HEK293 (cell line): ENCODE results near the gene DEDD2.

Experiments
- ZFP41 ChIP-seq: fragments of 450-650 bp; formaldehyde crosslinking; IDR thresholded peaks from 2 replicates; pipeline ENCODE4 v1.5.1; 2016; ENCODE audit warnings: missing biosample characterization, missing genetic modification characterization, borderline replicate concordance
- ZNF138 ChIP-seq: fragments of 450-650 bp; formaldehyde crosslinking; IDR thresholded peaks from 2 replicates; pipeline ENCODE4 v1.5.1; 2016; ENCODE audit warnings: missing biosample characterization, missing genetic modification characterization, borderline replicate concordance
- ZNF530 ChIP-seq: fragments of 450-650 bp; formaldehyde crosslinking; IDR thresholded peaks from 2 replicates; pipeline ENCODE4 v1.5.1; 2016; ENCODE audit warnings: low read depth, missing biosample characterization, missing genetic modification characterization
- TF ChIP-seq, protein P1 (sequence below): fragments of 450-650 bp; formaldehyde crosslinking; IDR thresholded peaks from 2 replicates; pipeline ENCODE4 v1.5.1; 2016; ENCODE audit warnings: missing biosample characterization, missing genetic modification characterization
- TF ChIP-seq, protein P2 (sequence below): fragments of 450-650 bp; formaldehyde crosslinking; IDR thresholded peaks from 2 replicates; pipeline ENCODE4 v1.5.1; 2016; ENCODE audit warnings: missing biosample characterization, missing genetic modification characterization
- TF ChIP-seq, protein P3 (sequence below): fragments of 450-650 bp; formaldehyde crosslinking; IDR thresholded peaks from 2 replicates; pipeline ENCODE4 v1.5.1; 2016; ENCODE audit warnings: missing biosample characterization, missing genetic modification characterization, low read depth
- TF ChIP-seq, protein P4 (sequence below): IDR thresholded peaks from 2 replicates; pipeline ENCODE4 v1.6.1; 2011; ENCODE audit warnings: mild to moderate bottlenecking, low read depth, low read length, borderline replicate concordance
- TF ChIP-seq, protein P5 (sequence below): fragments of 450-650 bp; formaldehyde crosslinking; IDR thresholded peaks from 2 replicates; pipeline ENCODE4 v1.5.1; 2016; ENCODE audit warnings: missing biosample characterization, missing genetic modification characterization
- TF ChIP-seq, protein P6 (sequence below): fragments of 450-650 bp; formaldehyde crosslinking; optimal IDR thresholded peaks from 2 replicates; pipeline ENCODE3; 2016; ENCODE audit warnings: missing biosample characterization, mild to moderate bottlenecking, missing genetic modification characterization

DNA sequence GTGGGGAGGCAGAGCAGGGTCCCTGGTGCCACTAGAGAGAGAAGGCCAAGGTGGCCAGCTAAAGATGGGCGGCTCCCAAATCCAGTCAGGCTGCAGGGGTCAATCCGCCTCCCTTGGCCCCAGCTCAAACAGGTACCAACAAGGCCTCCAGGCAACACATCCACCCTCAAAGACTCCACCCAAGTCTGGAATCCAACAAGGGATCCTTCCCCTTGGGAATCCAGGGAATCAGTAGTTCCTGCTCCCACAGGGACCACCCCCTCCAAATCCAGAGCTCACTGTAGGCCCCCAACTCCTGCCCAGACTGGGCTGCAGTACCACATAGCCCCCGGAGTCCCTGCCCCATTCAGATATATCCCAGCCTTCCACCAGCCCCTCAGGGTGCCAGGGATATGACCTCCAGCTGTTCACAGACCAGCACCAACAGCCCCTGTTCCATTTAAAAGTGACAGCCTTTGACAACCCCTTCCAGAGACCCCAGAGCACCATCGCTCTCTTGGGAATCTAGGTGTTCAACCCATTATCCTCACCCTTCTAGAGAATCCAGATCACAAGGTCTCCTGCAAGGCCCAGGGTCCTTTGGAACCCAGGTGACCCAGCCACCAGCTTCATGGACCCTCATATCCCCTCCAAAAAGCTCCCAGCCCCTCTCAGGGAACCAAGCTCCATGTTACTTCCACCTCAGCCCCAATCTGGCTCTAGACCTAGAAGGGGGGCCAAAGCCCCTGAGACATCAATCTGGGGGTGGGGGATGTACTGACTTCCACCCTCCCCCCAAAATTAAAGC lies 34.3 kb upstream of the DEDD2 start:
- TF ChIP-seq, protein P1, sequence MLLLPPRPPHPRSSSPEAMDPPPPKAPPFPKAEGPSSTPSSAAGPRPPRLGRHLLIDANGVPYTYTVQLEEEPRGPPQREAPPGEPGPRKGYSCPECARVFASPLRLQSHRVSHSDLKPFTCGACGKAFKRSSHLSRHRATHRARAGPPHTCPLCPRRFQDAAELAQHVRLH (tag by site-specific recombination): no peak
- TF ChIP-seq, protein P2, sequence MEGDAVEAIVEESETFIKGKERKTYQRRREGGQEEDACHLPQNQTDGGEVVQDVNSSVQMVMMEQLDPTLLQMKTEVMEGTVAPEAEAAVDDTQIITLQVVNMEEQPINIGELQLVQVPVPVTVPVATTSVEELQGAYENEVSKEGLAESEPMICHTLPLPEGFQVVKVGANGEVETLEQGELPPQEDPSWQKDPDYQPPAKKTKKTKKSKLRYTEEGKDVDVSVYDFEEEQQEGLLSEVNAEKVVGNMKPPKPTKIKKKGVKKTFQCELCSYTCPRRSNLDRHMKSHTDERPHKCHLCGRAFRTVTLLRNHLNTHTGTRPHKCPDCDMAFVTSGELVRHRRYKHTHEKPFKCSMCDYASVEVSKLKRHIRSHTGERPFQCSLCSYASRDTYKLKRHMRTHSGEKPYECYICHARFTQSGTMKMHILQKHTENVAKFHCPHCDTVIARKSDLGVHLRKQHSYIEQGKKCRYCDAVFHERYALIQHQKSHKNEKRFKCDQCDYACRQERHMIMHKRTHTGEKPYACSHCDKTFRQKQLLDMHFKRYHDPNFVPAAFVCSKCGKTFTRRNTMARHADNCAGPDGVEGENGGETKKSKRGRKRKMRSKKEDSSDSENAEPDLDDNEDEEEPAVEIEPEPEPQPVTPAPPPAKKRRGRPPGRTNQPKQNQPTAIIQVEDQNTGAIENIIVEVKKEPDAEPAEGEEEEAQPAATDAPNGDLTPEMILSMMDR (tag by site-specific recombination): no peak
- TF ChIP-seq, protein P3, sequence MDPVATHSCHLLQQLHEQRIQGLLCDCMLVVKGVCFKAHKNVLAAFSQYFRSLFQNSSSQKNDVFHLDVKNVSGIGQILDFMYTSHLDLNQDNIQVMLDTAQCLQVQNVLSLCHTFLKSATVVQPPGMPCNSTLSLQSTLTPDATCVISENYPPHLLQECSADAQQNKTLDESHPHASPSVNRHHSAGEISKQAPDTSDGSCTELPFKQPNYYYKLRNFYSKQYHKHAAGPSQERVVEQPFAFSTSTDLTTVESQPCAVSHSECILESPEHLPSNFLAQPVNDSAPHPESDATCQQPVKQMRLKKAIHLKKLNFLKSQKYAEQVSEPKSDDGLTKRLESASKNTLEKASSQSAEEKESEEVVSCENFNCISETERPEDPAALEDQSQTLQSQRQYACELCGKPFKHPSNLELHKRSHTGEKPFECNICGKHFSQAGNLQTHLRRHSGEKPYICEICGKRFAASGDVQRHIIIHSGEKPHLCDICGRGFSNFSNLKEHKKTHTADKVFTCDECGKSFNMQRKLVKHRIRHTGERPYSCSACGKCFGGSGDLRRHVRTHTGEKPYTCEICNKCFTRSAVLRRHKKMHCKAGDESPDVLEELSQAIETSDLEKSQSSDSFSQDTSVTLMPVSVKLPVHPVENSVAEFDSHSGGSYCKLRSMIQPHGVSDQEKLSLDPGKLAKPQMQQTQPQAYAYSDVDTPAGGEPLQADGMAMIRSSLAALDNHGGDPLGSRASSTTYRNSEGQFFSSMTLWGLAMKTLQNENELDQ (tag by site-specific recombination): no peak
- TF ChIP-seq ZFP41 (tag by site-specific recombination): no peak
- TF ChIP-seq, protein P4, sequence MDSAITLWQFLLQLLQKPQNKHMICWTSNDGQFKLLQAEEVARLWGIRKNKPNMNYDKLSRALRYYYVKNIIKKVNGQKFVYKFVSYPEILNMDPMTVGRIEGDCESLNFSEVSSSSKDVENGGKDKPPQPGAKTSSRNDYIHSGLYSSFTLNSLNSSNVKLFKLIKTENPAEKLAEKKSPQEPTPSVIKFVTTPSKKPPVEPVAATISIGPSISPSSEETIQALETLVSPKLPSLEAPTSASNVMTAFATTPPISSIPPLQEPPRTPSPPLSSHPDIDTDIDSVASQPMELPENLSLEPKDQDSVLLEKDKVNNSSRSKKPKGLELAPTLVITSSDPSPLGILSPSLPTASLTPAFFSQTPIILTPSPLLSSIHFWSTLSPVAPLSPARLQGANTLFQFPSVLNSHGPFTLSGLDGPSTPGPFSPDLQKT: no peak
- TF ChIP-seq, protein P5, sequence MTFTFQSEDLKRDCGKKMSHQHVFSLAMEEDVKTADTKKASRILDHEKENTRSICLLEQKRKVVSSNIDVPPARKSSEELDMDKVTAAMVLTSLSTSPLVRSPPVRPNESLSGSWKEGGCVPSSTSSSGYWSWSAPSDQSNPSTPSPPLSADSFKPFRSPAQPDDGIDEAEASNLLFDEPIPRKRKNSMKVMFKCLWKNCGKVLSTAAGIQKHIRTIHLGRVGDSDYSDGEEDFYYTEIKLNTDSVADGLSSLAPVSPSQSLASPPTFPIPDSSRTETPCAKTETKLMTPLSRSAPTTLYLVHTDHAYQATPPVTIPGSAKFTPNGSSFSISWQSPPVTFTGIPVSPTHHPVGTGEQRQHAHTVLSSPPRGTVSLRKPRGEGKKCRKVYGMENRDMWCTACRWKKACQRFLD (tag by site-specific recombination): no peak
- no peak for TF ChIP-seq ZNF530 (tag by site-specific recombination)
- no peak for TF ChIP-seq ZNF138 (tag by site-specific recombination)
- TF ChIP-seq, protein P6, sequence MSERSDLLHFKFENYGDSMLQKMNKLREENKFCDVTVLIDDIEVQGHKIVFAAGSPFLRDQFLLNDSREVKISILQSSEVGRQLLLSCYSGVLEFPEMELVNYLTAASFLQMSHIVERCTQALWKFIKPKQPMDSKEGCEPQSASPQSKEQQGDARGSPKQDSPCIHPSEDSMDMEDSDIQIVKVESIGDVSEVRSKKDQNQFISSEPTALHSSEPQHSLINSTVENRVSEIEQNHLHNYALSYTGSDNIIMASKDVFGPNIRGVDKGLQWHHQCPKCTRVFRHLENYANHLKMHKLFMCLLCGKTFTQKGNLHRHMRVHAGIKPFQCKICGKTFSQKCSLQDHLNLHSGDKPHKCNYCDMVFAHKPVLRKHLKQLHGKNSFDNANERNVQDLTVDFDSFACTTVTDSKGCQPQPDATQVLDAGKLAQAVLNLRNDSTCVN (tag by site-specific recombination): no peak
